H1 (cell line): Measurements from ENCODE around the gene PAK1IP1. TPM values are rescaled to one million over a fixed set of nuclear protein-coding genes. Genes with fewer than 3 reads are reported as not detected.

Source experiments
- CTCF ChIA-PET: fragments of 300-600 bp; sonication (Branson Sonifier 250); formaldehyde crosslinking; loops from one replicate; lab custom pipeline; 2021; ENCODE audit not compliant: partially characterized antibody; lab: Charles Lee
- POLR2A ChIA-PET: fragments of 300-600 bp; sonication (Branson Sonifier 250); formaldehyde crosslinking; loops from one replicate; lab custom pipeline; 2021; ENCODE audit warnings: inconsistent platforms; ENCODE audit not compliant: partially characterized antibody; lab: Charles Lee
- DNase-seq, 2 experiments: peaks; one replicate each; pipeline versions ENCODE4 v3.0.0 to v3.0.0-alpha.2; 2010 to 2022; ENCODE audit warnings: low spot score in 2 of 2, low read depth in 1 of 2, mixed read lengths in 1 of 2
- FAIRE-seq: peaks from 2 replicates; lab custom pipeline; 2011; peaks lifted over from hg19 to GRCh38; lab: Jason Lieb, UNC
- H2AFZ ChIP-seq: 2 replicates; pipeline ENCODE4 v1.8.1; 2012; ENCODE audit warnings: low read length, inconsistent platforms
- H2AK5ac ChIP-seq: 2 replicates; pipeline ENCODE4 v1.6.1; 2013; ENCODE audit warnings: low read depth, low read length
- H2BK120ac ChIP-seq: replicated peaks from 2 replicates; pipeline ENCODE3; 2013; ENCODE audit warnings: low read depth, low read length, inconsistent platforms
- H2BK12ac ChIP-seq: 2 replicates; pipeline ENCODE4 v1.6.1; 2013; ENCODE audit warnings: low read depth, low read length
- H2BK15ac ChIP-seq: 2 replicates; pipeline ENCODE4 v1.6.1; 2013; ENCODE audit warnings: low read length
- H2BK20ac ChIP-seq: 2 replicates; pipeline ENCODE4 v1.6.1; 2013; ENCODE audit warnings: low read length
- H2BK5ac ChIP-seq: 2 replicates; pipeline ENCODE4 v1.6.1; 2013; ENCODE audit warnings: low read depth, low read length
- H3K14ac ChIP-seq: 2 replicates; pipeline ENCODE4 v1.6.1; 2013; ENCODE audit warnings: inconsistent platforms; ENCODE audit not compliant: insufficient read length
- H3K18ac ChIP-seq: 2 replicates; pipeline ENCODE4 v1.6.1; 2013; ENCODE audit warnings: low read length; ENCODE audit errors: extremely low read depth
- H3K23ac ChIP-seq: 2 replicates; pipeline ENCODE4 v1.6.1; 2013; ENCODE audit warnings: inconsistent platforms; ENCODE audit not compliant: insufficient read length
- H3K23me2 ChIP-seq: 2 replicates; pipeline ENCODE4 v1.6.1; 2013; ENCODE audit warnings: low read depth, low read length
- H3K27ac ChIP-seq: 2 replicates; pipeline ENCODE4 v1.6.1; 2011; ENCODE audit warnings: low read depth, low read length, inconsistent platforms
- H3K27me3 ChIP-seq, 4 experiments: replicated peaks in 1 of 4; 1 replicate in 1 of 4; 2 replicates in 3 of 4; pipeline versions ENCODE4 v1.6.1 to v1.8.1; 2011 to 2013; ENCODE audit warnings: low read length in 3 of 4, mild to moderate bottlenecking in 3 of 4, inconsistent platforms in 2 of 4, mixed read lengths in 2 of 4, moderate library complexity in 1 of 4; ENCODE audit not compliant: control insufficient read depth in 3 of 4, insufficient read depth in 3 of 4; ENCODE audit errors: extremely low read depth in 1 of 4
- H3K36me3 ChIP-seq, 4 experiments: 2 replicates each; pipeline versions ENCODE4 v1.6.1 to v1.8.1; 2011 to 2013; ENCODE audit warnings: mild to moderate bottlenecking in 4 of 4, low read length in 3 of 4, moderate library complexity in 2 of 4, control low read depth in 1 of 4, inconsistent platforms in 1 of 4; ENCODE audit not compliant: insufficient read depth in 4 of 4, control insufficient read depth in 2 of 4
- H3K4ac ChIP-seq: replicated peaks from 2 replicates; pipeline ENCODE3; 2013; ENCODE audit warnings: low read length, low read depth, mixed read lengths, inconsistent platforms; ENCODE audit not compliant: insufficient read length
- H3K4me1 ChIP-seq, 4 experiments: replicated peaks in 1 of 4; 1 replicate in 1 of 4; 2 replicates in 3 of 4; pipeline versions ENCODE4 v1.6.1 to v1.8.1; 2011 to 2013; ENCODE audit warnings: low read length in 3 of 4, inconsistent platforms in 2 of 4, mixed read lengths in 1 of 4; ENCODE audit not compliant: insufficient read depth in 4 of 4, control insufficient read depth in 3 of 4
- H3K4me2 ChIP-seq, 2 experiments: 2 replicates each; pipeline versions ENCODE4 v1.6.1 to v1.8.1; 2011 to 2013; ENCODE audit warnings: low read depth in 2 of 2, low read length in 2 of 2, control low read depth in 1 of 2, inconsistent platforms in 1 of 2, mild to moderate bottlenecking in 1 of 2; ENCODE audit not compliant: insufficient read depth in 1 of 2
- H3K4me3 ChIP-seq, 4 experiments: fragments of 200-600, 300-600 bp in 1 of 4; sonication (generic), shearing (Covaris generic), sonication (Bioruptor Twin) in 1 of 4; 2 replicates each; pipeline versions ENCODE4 v1.5.1 to v1.8.1; 2011 to 2016; ENCODE audit warnings: low read length in 4 of 4, low read depth in 3 of 4, control low read depth in 2 of 4, inconsistent platforms in 2 of 4, mild to moderate bottlenecking in 2 of 4, mixed read lengths in 1 of 4, moderate library complexity in 1 of 4; ENCODE audit not compliant: insufficient read depth in 2 of 4; ENCODE audit errors: extremely low read depth in 1 of 4
- H3K56ac ChIP-seq: replicated peaks from 2 replicates; pipeline ENCODE3; 2013; ENCODE audit warnings: low read depth, mild to moderate bottlenecking, mixed read lengths, low read length, inconsistent platforms; ENCODE audit not compliant: insufficient read length
- H3K79me1 ChIP-seq: 2 replicates; pipeline ENCODE4 v1.6.1; 2013; ENCODE audit warnings: low read depth, low read length, control low read depth
- H3K79me2 ChIP-seq, 2 experiments: 2 replicates each; pipeline versions ENCODE4 v1.6.1 to v1.8.1; 2012 to 2013; ENCODE audit warnings: low read length in 2 of 2, mild to moderate bottlenecking in 2 of 2, inconsistent platforms in 1 of 2; ENCODE audit not compliant: insufficient read depth in 2 of 2, control insufficient read depth in 1 of 2
- H3K9ac ChIP-seq, 4 experiments: replicated peaks in 1 of 4; 1 replicate in 1 of 4; 2 replicates in 3 of 4; pipeline versions ENCODE4 v1.6.1 to v1.8.1; 2011 to 2013; ENCODE audit warnings: low read depth in 3 of 4, low read length in 3 of 4, control low read depth in 2 of 4, mild to moderate bottlenecking in 2 of 4, moderate library complexity in 2 of 4, inconsistent platforms in 1 of 4; ENCODE audit errors: extremely low read depth in 1 of 4
- H3K9me3 ChIP-seq, 2 experiments: 2 replicates each; pipeline versions ENCODE4 v1.6.1 to v1.8.1; 2012 to 2013; ENCODE audit warnings: mild to moderate bottlenecking in 2 of 2, moderate library complexity in 2 of 2, control low read depth in 1 of 2, inconsistent platforms in 1 of 2, low read depth in 1 of 2, low read length in 1 of 2, mixed read lengths in 1 of 2; ENCODE audit not compliant: insufficient read depth in 2 of 2
- H4K20me1 ChIP-seq, 2 experiments: replicated peaks in 1 of 2; 2 replicates each; pipeline versions ENCODE3 to v1.8.1; 2011 to 2013; ENCODE audit warnings: inconsistent platforms in 2 of 2, low read length in 2 of 2, mild to moderate bottlenecking in 1 of 2; ENCODE audit not compliant: insufficient read depth in 2 of 2, control insufficient read depth in 1 of 2
- H4K5ac ChIP-seq: 2 replicates; pipeline ENCODE4 v1.6.1; 2013; ENCODE audit warnings: low read length, low read depth, mixed read lengths, inconsistent platforms; ENCODE audit not compliant: insufficient read length
- H4K8ac ChIP-seq: 2 replicates; pipeline ENCODE4 v1.8.0; 2013; ENCODE audit warnings: mild to moderate bottlenecking, moderate library complexity, low read length, inconsistent platforms; ENCODE audit not compliant: insufficient read depth; ENCODE audit errors: extremely low read depth
- H4K91ac ChIP-seq: replicated peaks from 2 replicates; pipeline ENCODE3; 2013; ENCODE audit warnings: low read length, mixed read lengths, inconsistent platforms; ENCODE audit not compliant: insufficient read length
- JUND ChIP-seq: IDR thresholded peaks from 2 replicates; pipeline ENCODE4 v1.6.1; 2011; ENCODE audit warnings: mild to moderate bottlenecking, improper control_type of control experiment, low read length
- polyA plus RNA-seq, 7 experiments: library from polyadenylated mRNA; depleted of rRNA in 3 of 7; stranded (reverse) in 5 of 7; unstranded in 2 of 7; fragments of >200 nt in 5 of 7; fragments of 200-250 nt in 2 of 7; gene quantifications; 1 replicate in 5 of 7; 2 replicates in 1 of 7; 4 replicates in 1 of 7; pipeline versions ENCODE4 v1.2.1 to v1.2.3, GENCODE V29; 2011 to 2013; ENCODE audit warnings: missing spikeins in 2 of 7, mixed read lengths in 2 of 7
- total RNA-seq: library from RNA; stranded (reverse); fragmentation: NEBNext Ultra II Directional; extraction: Animal tissue kit (Norgen Biotek cat#: 25700); gene quantifications from 2 replicates; pipeline ENCODE4 v1.2.1, GENCODE V29; 2021

Gene PAK1IP1
- total and polyA plus RNA-seq, 2 of the 8 experiments (the other 6 are each of a cell fraction or from before 2014, with no cell fraction given), result 19.7 to 43.6 TPM

GRCh38 chr6:10682355-10682988, 12.3 kb upstream of the PAK1IP1 start:
- no peak overlapping the region for H3K4me2 ChIP-seq
- no peak overlapping the region for H2BK5ac ChIP-seq
- H3K4me1 ChIP-seq, result peaks cover 0 to 4% (median 0%) of the 10 kb centered on the region in 4 experiments; a peak in 1 of 7 replicates
- H3K23ac ChIP-seq, result no peak overlapping the region
- H3K56ac ChIP-seq, result no peak overlapping the region
- FAIRE-seq, result no peak
- no peak overlapping the region for H4K5ac ChIP-seq
- H3K9ac ChIP-seq, result no peak overlapping the region
- H4K91ac ChIP-seq, result no peak overlapping the region
- H3K9me3 ChIP-seq, result no peaks in the 10 kb centered on the region
- H2BK15ac ChIP-seq, result no peak overlapping the region
- H3K27ac ChIP-seq, result no peak overlapping the region
- H3K14ac ChIP-seq, result no peak overlapping the region
- H3K4ac ChIP-seq, result no peak overlapping the region
- no peak overlapping the region for H2AK5ac ChIP-seq
- DNase-seq, result no peak
- POLR2A ChIA-PET, result interaction anchor here (0.6 to 1.2 kb wide), 2 partner anchors 11 to 22 kb away, joined by 3 to 4 read pairs; no protein-coding TSS in a partner anchor
- no peak overlapping the region for H2BK12ac ChIP-seq
- no peaks in the 10 kb centered on the region for H3K79me2 ChIP-seq
- H4K20me1 ChIP-seq, result no peaks in the 10 kb centered on the region
- H3K4me3 ChIP-seq, result no peak overlapping the region
- H3K36me3 ChIP-seq, result no peaks in the 10 kb centered on the region
- H4K8ac ChIP-seq, result no peak overlapping the region
- no peak for TF ChIP-seq JUND
- TF ChIP-seq, all 59 proteins: peak for 0
- Histone ChIP-seq H3K27me3 (no peaks in the 10 kb centered on the region), H3K79me1 (no peaks in the 10 kb centered on the region), H2BK20ac (no peak overlapping the region), H2AFZ (no peak overlapping the region), H2BK120ac (no peak overlapping the region), H3K23me2 (no peaks in the 10 kb centered on the region), H3K18ac (no peak overlapping the region)
- CTCF ChIA-PET, result interaction anchor here (1.1 to 2.2 kb wide), 2 partner anchors 77 to 172 kb away, joined by 3 to 6 read pairs; no protein-coding TSS in a partner anchor
